ENCODE data around the gene CES2.
"Not testable (repeated sequence)": the region's sequence is repeated elsewhere in the genome, so short reads cannot be mapped to it uniquely, and the experiment has no call there.

The CES2 gene

GRCh38 chr16:66943426-66944053 is 8.2 kb downstream of the CES2 start:
- no peak overlapping the region for H3K4me3 ChIP-seq (ENCODE audit: low read depth, low read length)
- TF ChIP-seq, protein P1, sequence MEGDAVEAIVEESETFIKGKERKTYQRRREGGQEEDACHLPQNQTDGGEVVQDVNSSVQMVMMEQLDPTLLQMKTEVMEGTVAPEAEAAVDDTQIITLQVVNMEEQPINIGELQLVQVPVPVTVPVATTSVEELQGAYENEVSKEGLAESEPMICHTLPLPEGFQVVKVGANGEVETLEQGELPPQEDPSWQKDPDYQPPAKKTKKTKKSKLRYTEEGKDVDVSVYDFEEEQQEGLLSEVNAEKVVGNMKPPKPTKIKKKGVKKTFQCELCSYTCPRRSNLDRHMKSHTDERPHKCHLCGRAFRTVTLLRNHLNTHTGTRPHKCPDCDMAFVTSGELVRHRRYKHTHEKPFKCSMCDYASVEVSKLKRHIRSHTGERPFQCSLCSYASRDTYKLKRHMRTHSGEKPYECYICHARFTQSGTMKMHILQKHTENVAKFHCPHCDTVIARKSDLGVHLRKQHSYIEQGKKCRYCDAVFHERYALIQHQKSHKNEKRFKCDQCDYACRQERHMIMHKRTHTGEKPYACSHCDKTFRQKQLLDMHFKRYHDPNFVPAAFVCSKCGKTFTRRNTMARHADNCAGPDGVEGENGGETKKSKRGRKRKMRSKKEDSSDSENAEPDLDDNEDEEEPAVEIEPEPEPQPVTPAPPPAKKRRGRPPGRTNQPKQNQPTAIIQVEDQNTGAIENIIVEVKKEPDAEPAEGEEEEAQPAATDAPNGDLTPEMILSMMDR (IDR thresholded peaks at IDR 0.05; ENCODE audit: low read depth, low read length, missing control alignments): no peak
- DNase-seq (ENCODE audit: low read depth): no peak

- no peak for DNase-seq (ENCODE audit: low read depth)
- TF ChIP-seq, protein P1 (IDR thresholded peaks at IDR 0.05; ENCODE audit: low read depth, low read length, missing control alignments): no peak
- H3K4me3 ChIP-seq (ENCODE audit: low read depth, low read length): no peak overlapping the region
Observed at GRCh38 chr16:66944054-66944441, 8.7 kb downstream of the CES2 start.

- not testable (repeated sequence) for H3K4me3 ChIP-seq (ENCODE audit: low read depth, low read length); DNase-seq (ENCODE audit: low read depth)
Observed at GRCh38 chr16:66944971-66945370, 9.7 kb downstream of the CES2 start.

DNA sequence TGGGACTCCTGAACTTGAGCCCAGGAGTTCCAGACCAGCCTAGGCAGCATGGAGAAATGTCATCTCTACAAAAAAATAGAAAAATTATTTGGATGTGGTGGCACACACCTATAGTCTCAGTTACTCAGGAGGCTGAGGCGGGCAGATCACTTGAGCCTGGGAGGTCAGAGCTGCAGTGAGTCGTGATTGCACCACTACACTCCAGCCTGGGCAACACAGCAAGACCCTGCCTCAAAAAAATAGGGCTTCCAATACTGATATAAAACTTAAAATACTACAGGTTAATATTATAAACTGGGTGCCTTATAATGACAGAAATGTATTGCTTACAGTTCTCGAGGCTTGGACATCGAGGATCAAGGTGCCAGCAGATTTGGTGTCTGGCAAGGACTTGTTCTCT is 10.6 kb downstream of the CES2 start:
- TF ChIP-seq, protein P1 (IDR thresholded peaks at IDR 0.05; ENCODE audit: low read depth, low read length, missing control alignments): no peak
- H3K4me3 ChIP-seq (ENCODE audit: low read depth, low read length): no peak overlapping the region
- DNase-seq (ENCODE audit: low read depth): no peak

- TF ChIP-seq, protein P1 (IDR thresholded peaks at IDR 0.05; ENCODE audit: low read depth, low read length, missing control alignments): no peak
- no peak overlapping the region for H3K4me3 ChIP-seq (ENCODE audit: low read depth, low read length)
- DNase-seq (ENCODE audit: low read depth): no peak
Observed at GRCh38 chr16:66946541-66946940, 11.2 kb downstream of the CES2 start.

DNA sequence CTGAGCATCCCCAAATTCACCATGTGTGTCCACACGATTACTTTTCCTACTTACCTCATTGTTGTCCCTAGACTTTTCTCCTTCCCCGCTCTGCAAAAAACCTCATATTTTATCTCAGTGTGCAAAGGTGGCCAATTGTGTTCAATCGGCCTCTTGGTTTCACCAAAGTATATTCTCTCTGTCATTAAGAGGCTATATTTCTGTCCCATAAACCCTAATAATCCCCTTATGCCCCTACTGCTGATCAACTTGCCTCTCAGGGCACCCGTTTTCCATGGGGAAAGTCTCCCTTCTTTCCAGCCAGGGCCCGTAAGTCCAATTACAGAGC is 11.6 kb downstream of the CES2 start:
- no peak for DNase-seq (ENCODE audit: low read depth)
- TF ChIP-seq, protein P1 (IDR thresholded peaks at IDR 0.05; ENCODE audit: low read depth, low read length, missing control alignments): no peak
- H3K4me3 ChIP-seq (ENCODE audit: low read depth, low read length): no peak overlapping the region

GRCh38 chr16:66947302-66948065 is 12.2 kb downstream of the CES2 start:
- peak overlapping the region; percentile 58 for H3K4me3 ChIP-seq (ENCODE audit: low read depth, low read length)
- TF ChIP-seq, protein P1 (IDR thresholded peaks at IDR 0.05; ENCODE audit: low read depth, low read length, missing control alignments): peak; percentile 79
- peak; percentile 75 for DNase-seq (ENCODE audit: low read depth)
